GM12892 (cell line): ENCODE results near the gene PPP1R16B.

Source experiments
- POLR2A ChIP-seq: IDR thresholded peaks from 2 replicates; pipeline ENCODE4 v1.6.1; 2011; ENCODE audit warnings: low read depth, low read length, control low read depth
- TAF1 ChIP-seq: IDR thresholded peaks from 2 replicates; pipeline ENCODE4 v1.6.1; 2011; ENCODE audit warnings: low read depth, mild to moderate bottlenecking, control low read depth, low read length, borderline replicate concordance

GRCh38 chr20:38961530-38962043 is 156.1 kb downstream of the PPP1R16B start:
- TF ChIP-seq TAF1, result no peak
- no peak; the same call in 1 of the 2 replicates for TF ChIP-seq POLR2A
